Measurements from ENCODE around the gene TTC34.
"Not testable (repeated sequence)": the region's sequence is repeated elsewhere in the genome, so short reads cannot be mapped to it uniquely, and the experiment has no call there.

Gene TTC34

GRCh38 chr1:2630498-2631135 is 170.9 kb downstream of the TTC34 start:
- DNase-seq: no peak

- DNase-seq: no peak
Observed at GRCh38 chr1:2629627-2630497, 171.6 kb downstream of the TTC34 start.

GRCh38 chr1:2628933-2629626 is 172.4 kb downstream of the TTC34 start:
- no peak for DNase-seq

- no peak for DNase-seq
Observed at GRCh38 chr1:2628191-2628932, 173.1 kb downstream of the TTC34 start.

- no peak for DNase-seq
Observed at GRCh38 chr1:2627746-2628145, 173.7 kb downstream of the TTC34 start.

- DNase-seq: not testable (repeated sequence)
Observed at GRCh38 chr1:2625748-2626147, 175.7 kb downstream of the TTC34 start.

GRCh38 chr1:2625311-2625710 is 176.2 kb downstream of the TTC34 start:
- DNase-seq: no peak

- DNase-seq: no peak
Observed at GRCh38 chr1:2624735-2625300, 176.7 kb downstream of the TTC34 start.

- no peak for DNase-seq
Observed at GRCh38 chr1:2623571-2624337, 177.7 kb downstream of the TTC34 start.

- no peak for DNase-seq
Observed at GRCh38 chr1:2617971-2618470, 183.5 kb downstream of the TTC34 start.

GRCh38 chr1:2614145-2614544 is 187.3 kb downstream of the TTC34 start:
- no peak for DNase-seq

GRCh38 chr1:2612591-2613365 is 188.7 kb downstream of the TTC34 start:
- no peak for DNase-seq

GRCh38 chr1:2611621-2612437 is 189.7 kb downstream of the TTC34 start:
- no peak for DNase-seq

GRCh38 chr1:2611031-2611501 is 190.4 kb downstream of the TTC34 start:
- DNase-seq: peak in 5 of 58 donors; percentile 11 to 45 (median 17)

GRCh38 chr1:2610036-2610959 is 191.2 kb downstream of the TTC34 start:
- DNase-seq: peak in 6 of 58 donors; percentile 17 to 68 (median 24)

- DNase-seq: no peak
Observed at GRCh38 chr1:2609319-2610035, 192.0 kb downstream of the TTC34 start.
